Activated CD8-positive, alpha-beta memory T cell treated with anti-CD3 and anti-CD28 coated beads, Interleukin-2, amount 50 U/mL, for 1 hour (primary cell): ENCODE results near the gene ADH1B.
"Not testable (repeated sequence)": the region's sequence is repeated elsewhere in the genome, so short reads cannot be mapped to it uniquely, and the experiment has no call there.

Experiments
- DNase-seq: peaks from one replicate; pipeline ENCODE4 v3.0.0-alpha.2; 2020; ENCODE audit errors: extremely low read depth

ADH1B gene

GRCh38 chr4:99321241-99322191 lies at the start of gene ADH1B:
TSS of gene ADH1B (minus strand) at chr4:99321401. CDS start at chr4:99321331, 70 bp downstream.
- DNase-seq = no peak

- not testable (repeated sequence) for DNase-seq
Observed at GRCh38 chr4:99367817-99368216, 46.6 kb upstream of the ADH1B start.

- no peak for DNase-seq
Observed at GRCh38 chr4:99366491-99366890, 45.3 kb upstream of the ADH1B start.

GRCh38 chr4:99362768-99363167 lies 41.6 kb upstream of the ADH1B start:
- DNase-seq = no peak

GRCh38 chr4:99361899-99362275 lies 40.7 kb upstream of the ADH1B start:
- no peak for DNase-seq

- no peak for DNase-seq
Observed at GRCh38 chr4:99361268-99361898, 40.2 kb upstream of the ADH1B start.

- DNase-seq = no peak
Observed at GRCh38 chr4:99359480-99360204, 38.4 kb upstream of the ADH1B start.

- DNase-seq = no peak
Observed at GRCh38 chr4:99357948-99358347, 36.7 kb upstream of the ADH1B start.

GRCh38 chr4:99356992-99357391 lies 35.8 kb upstream of the ADH1B start:
- no peak for DNase-seq

GRCh38 chr4:99356149-99356548 lies 34.9 kb upstream of the ADH1B start:
- DNase-seq = not testable (repeated sequence)

- DNase-seq = no peak
Observed at GRCh38 chr4:99352602-99353537, 31.7 kb upstream of the ADH1B start, which contains the start of gene ADH1C. TSS of gene ADH1C (minus strand) at chr4:99352746. CDS start at chr4:99352675, 71 bp downstream.

GRCh38 chr4:99351487-99351886 lies 30.3 kb upstream of the ADH1B start:
- DNase-seq = no peak

GRCh38 chr4:99349338-99349737 lies 28.1 kb upstream of the ADH1B start:
- no peak for DNase-seq

GRCh38 chr4:99342624-99343023 lies 21.4 kb upstream of the ADH1B start:
- not testable (repeated sequence) for DNase-seq

- no peak for DNase-seq
Observed at GRCh38 chr4:99341426-99341825, 20.2 kb upstream of the ADH1B start.

- DNase-seq = no peak
Observed at GRCh38 chr4:99339172-99339571, 18.0 kb upstream of the ADH1B start.

- DNase-seq = no peak
Observed at GRCh38 chr4:99336553-99336952, 15.4 kb upstream of the ADH1B start.

GRCh38 chr4:99334880-99335279 lies 13.7 kb upstream of the ADH1B start:
- no peak for DNase-seq

- DNase-seq = no peak
Observed at GRCh38 chr4:99330648-99331047, 9.4 kb upstream of the ADH1B start.

- DNase-seq = no peak
Observed at GRCh38 chr4:99329876-99330275, 8.7 kb upstream of the ADH1B start.

- DNase-seq = no peak
Observed at GRCh38 chr4:99324979-99325378, 3.8 kb upstream of the ADH1B start.
